HEK293 (cell line): ENCODE results near the gene ITGAX.

Source experiments
- MYNN ChIP-seq: fragments of 450-650 bp; formaldehyde crosslinking; IDR thresholded peaks from 2 replicates; pipeline ENCODE4 v1.5.1; 2016; ENCODE audit warnings: missing biosample characterization, missing genetic modification characterization, borderline replicate concordance
- REST ChIP-seq: fragments of 450-650 bp; formaldehyde crosslinking; IDR thresholded peaks from 2 replicates; pipeline ENCODE4 v1.5.1; 2016; ENCODE audit warnings: missing biosample characterization, missing genetic modification characterization
- SETDB1 ChIP-seq: IDR thresholded peaks from one replicate; pipeline ENCODE4 v1.6.1; 2017; ENCODE audit warnings: mild to moderate bottlenecking, low read length, moderate library complexity, mixed read lengths; ENCODE audit not compliant: insufficient read length
- ZFHX2 ChIP-seq: fragments of 450-650 bp; formaldehyde crosslinking; conservative IDR thresholded peaks from 2 replicates; pipeline ENCODE4 v1.5.1; 2016; ENCODE audit warnings: missing biosample characterization, missing genetic modification characterization
- ZFP3 ChIP-seq: fragments of 450-650 bp; formaldehyde crosslinking; IDR thresholded peaks from 2 replicates; pipeline ENCODE4 v1.5.1; 2016; ENCODE audit warnings: low read depth, missing biosample characterization, missing genetic modification characterization
- ZNF133 ChIP-seq: fragments of 450-650 bp; formaldehyde crosslinking; IDR thresholded peaks from 2 replicates; pipeline ENCODE4 v1.5.1; 2016; ENCODE audit warnings: missing biosample characterization, missing genetic modification characterization
- ZNF248 ChIP-seq: fragments of 450-650 bp; formaldehyde crosslinking; IDR thresholded peaks from 2 replicates; pipeline ENCODE4 v1.5.1; 2017; ENCODE audit warnings: missing biosample characterization, missing genetic modification characterization
- ZNF302 ChIP-seq: fragments of 450-650 bp; formaldehyde crosslinking; IDR thresholded peaks from 2 replicates; pipeline ENCODE4 v1.5.1; 2016; ENCODE audit warnings: missing biosample characterization, missing genetic modification characterization, low read depth
- ZNF37A ChIP-seq: fragments of 450-650 bp; IDR thresholded peaks from 2 replicates; pipeline ENCODE4 v1.5.1; 2018; ENCODE audit warnings: missing biosample characterization, missing genetic modification characterization
- ZNF621 ChIP-seq: fragments of 450-650 bp; formaldehyde crosslinking; IDR thresholded peaks from 2 replicates; pipeline ENCODE4 v1.5.1; 2017; ENCODE audit warnings: missing biosample characterization, missing genetic modification characterization
- ZNF670 ChIP-seq: fragments of 450-650 bp; formaldehyde crosslinking; IDR thresholded peaks from 2 replicates; pipeline ENCODE4 v1.5.1; 2016; ENCODE audit warnings: missing biosample characterization, missing genetic modification characterization, low read depth
- TF ChIP-seq, protein P1 (sequence below): fragments of 450-650 bp; formaldehyde crosslinking; IDR thresholded peaks from 2 replicates; pipeline ENCODE4 v1.5.1; 2016; ENCODE audit warnings: missing biosample characterization, missing genetic modification characterization
- TF ChIP-seq, protein P2 (sequence below): fragments of 450-650 bp; formaldehyde crosslinking; IDR thresholded peaks from 2 replicates; pipeline ENCODE4 v1.5.1; 2016; ENCODE audit warnings: missing biosample characterization, missing genetic modification characterization, low read depth

GRCh38 chr16:31416371-31416770, 61.4 kb downstream of the ITGAX start:
- TF ChIP-seq REST (tag by site-specific recombination) (no peak), ZNF621 (tag by site-specific recombination) (no peak), ZNF302 (tag by site-specific recombination) (no peak), ZFHX2 (tag by site-specific recombination) (no peak), SETDB1 (no peak), MYNN (tag by site-specific recombination) (no peak), ZFP3 (tag by site-specific recombination) (no peak), ZNF670 (tag by site-specific recombination) (no peak), ZNF133 (tag by site-specific recombination) (no peak), ZNF37A (no peak), ZNF248 (tag by site-specific recombination) (no peak)
- TF ChIP-seq, protein P1, sequence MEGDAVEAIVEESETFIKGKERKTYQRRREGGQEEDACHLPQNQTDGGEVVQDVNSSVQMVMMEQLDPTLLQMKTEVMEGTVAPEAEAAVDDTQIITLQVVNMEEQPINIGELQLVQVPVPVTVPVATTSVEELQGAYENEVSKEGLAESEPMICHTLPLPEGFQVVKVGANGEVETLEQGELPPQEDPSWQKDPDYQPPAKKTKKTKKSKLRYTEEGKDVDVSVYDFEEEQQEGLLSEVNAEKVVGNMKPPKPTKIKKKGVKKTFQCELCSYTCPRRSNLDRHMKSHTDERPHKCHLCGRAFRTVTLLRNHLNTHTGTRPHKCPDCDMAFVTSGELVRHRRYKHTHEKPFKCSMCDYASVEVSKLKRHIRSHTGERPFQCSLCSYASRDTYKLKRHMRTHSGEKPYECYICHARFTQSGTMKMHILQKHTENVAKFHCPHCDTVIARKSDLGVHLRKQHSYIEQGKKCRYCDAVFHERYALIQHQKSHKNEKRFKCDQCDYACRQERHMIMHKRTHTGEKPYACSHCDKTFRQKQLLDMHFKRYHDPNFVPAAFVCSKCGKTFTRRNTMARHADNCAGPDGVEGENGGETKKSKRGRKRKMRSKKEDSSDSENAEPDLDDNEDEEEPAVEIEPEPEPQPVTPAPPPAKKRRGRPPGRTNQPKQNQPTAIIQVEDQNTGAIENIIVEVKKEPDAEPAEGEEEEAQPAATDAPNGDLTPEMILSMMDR (tag by site-specific recombination) = no peak
- TF ChIP-seq, protein P2, sequence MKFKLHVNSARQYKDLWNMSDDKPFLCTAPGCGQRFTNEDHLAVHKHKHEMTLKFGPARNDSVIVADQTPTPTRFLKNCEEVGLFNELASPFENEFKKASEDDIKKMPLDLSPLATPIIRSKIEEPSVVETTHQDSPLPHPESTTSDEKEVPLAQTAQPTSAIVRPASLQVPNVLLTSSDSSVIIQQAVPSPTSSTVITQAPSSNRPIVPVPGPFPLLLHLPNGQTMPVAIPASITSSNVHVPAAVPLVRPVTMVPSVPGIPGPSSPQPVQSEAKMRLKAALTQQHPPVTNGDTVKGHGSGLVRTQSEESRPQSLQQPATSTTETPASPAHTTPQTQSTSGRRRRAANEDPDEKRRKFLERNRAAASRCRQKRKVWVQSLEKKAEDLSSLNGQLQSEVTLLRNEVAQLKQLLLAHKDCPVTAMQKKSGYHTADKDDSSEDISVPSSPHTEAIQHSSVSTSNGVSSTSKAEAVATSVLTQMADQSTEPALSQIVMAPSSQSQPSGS (tag by site-specific recombination) = no peak
